Measurements from ENCODE around the gene MAOA.
"Not testable (repeated sequence)": the region's sequence is repeated elsewhere in the genome, so short reads cannot be mapped to it uniquely, and the experiment has no call there.

Gene MAOA

DNA sequence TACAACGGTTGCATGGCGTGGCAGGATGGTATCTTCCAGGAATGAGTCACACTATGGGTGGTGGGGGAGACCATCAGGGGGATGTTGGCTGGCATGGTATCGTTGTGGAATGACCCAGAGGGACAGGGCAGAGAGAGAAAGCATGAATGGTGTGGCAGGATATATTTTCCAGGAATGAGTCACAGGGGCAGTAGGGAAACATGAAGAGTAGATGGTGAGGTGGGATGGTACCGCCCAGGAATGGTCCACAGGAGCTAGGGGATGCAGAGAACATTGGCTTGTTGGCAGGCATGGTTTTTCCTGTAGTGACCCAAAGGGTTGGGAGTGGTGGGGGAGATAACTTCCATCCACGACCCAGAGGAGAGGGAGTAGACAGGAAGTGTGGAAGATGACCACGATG, 62.4 kb downstream of the MAOA start:
- DNase-seq: no peak

- no peak for DNase-seq
Observed at GRCh38 chrX:43718956-43719355, 62.9 kb downstream of the MAOA start.

DNA sequence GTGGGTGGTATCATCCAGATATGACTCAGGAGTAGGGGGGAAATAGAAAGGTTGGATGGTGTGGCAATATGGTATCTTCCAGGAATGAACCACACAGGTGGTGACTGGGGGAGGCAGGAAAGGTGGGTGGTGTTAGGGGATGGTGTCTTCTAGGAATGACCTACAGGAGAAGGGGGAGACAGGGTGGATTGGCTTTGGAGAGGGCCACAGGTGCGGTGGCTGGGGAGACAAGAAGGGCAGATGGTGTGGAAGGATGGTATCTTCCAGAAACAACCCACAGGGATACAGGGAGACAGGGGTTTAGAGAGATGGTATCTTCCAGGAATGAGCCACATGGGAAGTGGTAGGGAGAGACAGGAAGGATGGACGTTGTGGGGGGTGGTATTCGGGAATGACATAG, 64.0 kb downstream of the MAOA start:
- DNase-seq: no peak

- DNase-seq: no peak
Observed at GRCh38 chrX:43720961-43721360, 64.9 kb downstream of the MAOA start.

- DNase-seq: not testable (repeated sequence)
Observed at GRCh38 chrX:43725227-43725626, 69.1 kb downstream of the MAOA start.

GRCh38 chrX:43727254-43727653, 71.2 kb downstream of the MAOA start:
- DNase-seq: not testable (repeated sequence)

- DNase-seq: no peak
Observed at GRCh38 chrX:43728002-43728401, 71.9 kb downstream of the MAOA start.

DNA sequence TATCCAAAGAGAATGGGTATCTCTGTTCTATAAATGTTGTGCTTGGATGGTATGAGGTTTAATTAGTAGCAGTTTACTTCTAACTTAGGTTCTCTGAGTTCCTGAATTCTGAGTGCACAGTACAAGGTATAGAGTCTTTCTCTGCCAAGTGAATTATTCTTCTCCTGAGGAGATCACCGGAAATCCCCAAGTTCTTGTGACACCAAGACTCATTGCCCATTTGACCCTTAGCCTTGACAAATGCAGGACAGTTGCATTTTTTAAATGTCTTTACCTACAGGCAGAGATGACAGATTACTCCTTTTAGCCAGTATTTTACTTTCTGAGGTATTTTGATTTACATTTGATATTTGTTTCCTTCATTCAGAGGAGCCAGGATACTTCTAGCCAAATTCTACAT, 72.9 kb downstream of the MAOA start:
- DNase-seq: no peak

DNA sequence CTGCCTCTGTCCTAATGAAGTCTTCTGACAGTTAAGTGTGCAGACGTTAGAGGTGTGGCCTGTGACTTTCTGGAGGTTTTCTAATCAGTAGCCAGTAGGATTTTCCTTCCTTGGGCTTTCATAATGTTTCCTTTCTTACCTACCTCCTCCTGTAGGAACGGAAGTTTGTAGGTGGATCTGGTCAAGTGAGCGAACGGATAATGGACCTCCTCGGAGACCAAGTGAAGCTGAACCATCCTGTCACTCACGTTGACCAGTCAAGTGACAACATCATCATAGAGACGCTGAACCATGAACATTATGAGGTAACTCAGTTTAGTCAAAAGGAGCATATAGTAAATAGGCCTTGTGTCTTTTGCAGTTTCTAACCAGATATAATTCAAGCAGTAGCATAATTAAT, 75.0 kb downstream of the MAOA start:
- DNase-seq: no peak

DNA sequence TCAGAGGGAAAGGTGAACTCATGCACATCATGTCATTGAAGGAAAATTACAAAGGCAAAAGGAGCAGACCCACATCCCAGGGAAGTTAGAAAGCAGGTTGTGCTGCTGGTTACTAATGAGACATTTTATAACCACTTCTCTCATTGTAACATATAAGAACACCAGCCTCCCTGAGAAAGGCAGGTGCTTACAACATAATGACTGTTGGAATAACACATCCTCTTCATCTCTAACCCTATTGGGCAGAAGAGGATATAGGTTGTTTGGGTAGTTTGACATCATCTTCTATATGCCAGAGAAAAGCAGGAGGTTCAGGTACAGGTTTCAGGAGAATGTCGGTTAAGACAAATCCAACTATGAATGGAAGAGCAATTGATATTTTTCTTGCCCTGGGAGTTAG, 77.6 kb downstream of the MAOA start:
- DNase-seq: no peak

GRCh38 chrX:43734444-43734843, 78.3 kb downstream of the MAOA start:
- DNase-seq: no peak

DNA sequence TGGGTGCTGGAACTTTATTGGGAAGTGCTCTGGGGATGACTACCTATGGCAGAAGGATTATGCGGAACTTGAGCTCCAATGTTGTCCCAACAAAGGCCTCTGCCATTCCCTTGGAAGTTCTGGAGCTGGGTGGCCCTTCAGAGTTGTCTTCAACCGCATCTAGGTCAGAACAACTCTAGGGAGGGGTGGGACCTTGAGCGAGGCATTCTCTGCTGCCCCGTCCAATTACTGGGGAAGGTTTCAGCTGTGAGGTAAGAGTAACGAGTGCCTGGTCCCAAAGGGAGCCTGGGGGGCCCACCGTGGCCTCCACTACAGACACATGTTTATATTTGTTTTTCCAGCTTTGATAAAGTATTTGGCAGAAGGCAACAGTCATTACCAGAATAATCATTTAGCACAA, 79.4 kb downstream of the MAOA start:
- DNase-seq: no peak

- DNase-seq: no peak
Observed at GRCh38 chrX:43735957-43736356, 79.9 kb downstream of the MAOA start.

- DNase-seq: peak; percentile 42
Observed at GRCh38 chrX:43741843-43742573, 85.9 kb downstream of the MAOA start.

- DNase-seq: no peak
Observed at GRCh38 chrX:43743100-43743822, 87.2 kb downstream of the MAOA start.

GRCh38 chrX:43744284-43744683, 88.2 kb downstream of the MAOA start:
- no peak for DNase-seq

- DNase-seq: no peak
Observed at GRCh38 chrX:43745938-43746721, 90.0 kb downstream of the MAOA start.

DNA sequence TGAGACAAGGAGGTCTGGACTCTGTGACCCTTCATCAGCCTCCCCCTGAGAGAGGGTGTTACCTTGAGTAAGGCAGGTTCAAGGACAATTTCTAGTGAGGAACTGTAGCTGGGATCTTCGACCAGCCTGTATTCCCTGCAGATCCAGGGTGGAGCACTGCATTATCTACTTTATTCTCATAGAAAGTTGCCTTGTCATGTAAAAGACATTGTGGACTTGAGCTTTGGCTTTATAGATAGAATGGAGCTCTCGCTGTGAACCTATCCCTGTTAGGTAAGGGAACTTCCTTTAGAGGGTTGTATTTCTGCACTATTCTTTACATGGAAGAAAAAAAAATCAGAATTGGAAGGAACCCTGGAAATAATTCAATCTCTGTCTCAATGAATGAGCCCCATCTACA, 91.4 kb downstream of the MAOA start:
- DNase-seq: no peak

DNA sequence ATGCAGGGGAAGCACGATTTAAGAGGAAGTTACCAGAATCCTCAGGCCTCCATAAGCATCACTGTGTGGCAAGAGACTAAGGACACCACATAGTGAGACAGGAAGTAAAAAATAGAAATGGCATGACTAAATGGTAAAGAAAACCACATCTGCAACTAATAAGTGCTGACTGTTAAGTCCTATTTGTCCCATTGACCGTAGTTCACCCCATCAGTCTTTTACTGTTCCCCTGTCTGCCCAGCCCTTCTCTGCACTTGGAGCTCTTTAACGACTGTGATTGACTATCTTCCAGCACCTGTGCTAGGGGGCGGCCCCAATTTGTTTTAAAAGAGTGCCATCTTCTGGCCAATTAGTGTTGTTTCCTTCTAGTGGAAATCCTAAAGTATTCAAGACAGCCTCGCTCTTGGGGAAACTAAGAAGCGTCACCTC, 94.2 kb downstream of the MAOA start:
- DNase-seq: peak; percentile 64

GRCh38 chrX:43753637-43754036, 97.5 kb downstream of the MAOA start:
- DNase-seq: no peak

DNA sequence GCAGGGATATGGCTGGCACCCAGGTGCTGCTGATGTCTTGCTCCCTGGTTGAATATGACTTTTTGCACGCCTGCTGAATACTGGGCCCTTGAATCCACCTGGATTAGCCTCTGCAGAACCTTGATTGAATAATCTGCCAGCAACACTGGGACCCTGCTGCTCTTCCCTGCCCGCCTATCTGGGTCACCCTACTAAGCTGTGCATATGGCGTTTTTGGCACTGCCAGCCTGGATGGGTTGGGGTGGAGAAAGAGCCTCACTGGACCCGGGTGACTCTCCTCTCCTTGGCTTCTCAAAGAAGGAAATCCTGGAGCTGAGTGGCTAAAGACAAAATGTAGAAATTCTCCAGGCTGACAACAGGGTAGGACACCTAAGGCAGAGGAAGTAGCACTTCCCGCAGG, 100.0 kb downstream of the MAOA start:
- no peak for DNase-seq

- DNase-seq: no peak
Observed at GRCh38 chrX:43758044-43758443, 101.9 kb downstream of the MAOA start.

DNA sequence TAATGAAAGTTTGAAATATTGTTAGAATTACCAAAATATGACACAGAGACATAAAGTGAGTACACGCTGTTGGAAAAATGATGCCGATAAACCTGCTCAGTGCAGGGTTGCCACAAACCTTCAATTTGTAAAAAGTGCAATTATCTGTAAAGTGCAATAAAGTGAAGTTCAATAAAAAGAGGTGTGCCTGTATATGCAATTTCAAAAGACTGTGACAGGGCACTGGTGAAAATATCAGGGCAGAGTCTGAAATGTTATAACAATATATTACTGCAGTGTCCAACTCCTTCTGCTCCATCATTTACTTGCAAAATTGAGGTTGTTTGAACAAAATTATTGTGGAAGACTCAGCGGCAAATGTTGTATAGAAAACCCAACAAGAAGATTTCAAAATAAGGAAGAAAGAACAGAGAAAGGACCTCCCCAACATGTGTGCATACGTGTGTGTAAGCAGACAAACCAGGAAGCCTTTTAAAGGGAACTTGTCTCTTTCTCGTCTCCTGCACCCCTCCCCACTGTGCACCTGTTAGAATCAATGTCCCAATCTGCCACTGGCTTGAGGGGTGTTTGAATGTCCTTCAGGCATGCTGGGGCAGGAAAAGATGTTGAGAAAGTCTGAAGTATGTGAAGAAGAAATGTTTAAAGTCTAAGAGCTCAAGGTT, 130.0 kb downstream of the MAOA start:
- DNase-seq: no peak
